DND-41 (cell line): ENCODE measurements around the gene SMURF2.
"Not testable (repeated sequence)": the region's sequence is repeated elsewhere in the genome, so short reads cannot be mapped to it uniquely, and the experiment has no call there.

ENCODE experiments used
- ATAC-seq: fragments of 200-7000 bp; cut with Tn5 transposase; 3 replicates; pipeline ENCODE4 v1.9.1; 2021; ENCODE audit warnings: low read depth; ENCODE audit not compliant: insufficient read depth
- DNase-seq: peaks from one replicate; pipeline ENCODE4 v3.0.0-alpha.2; 2020
- H2AFZ ChIP-seq: 2 replicates; pipeline ENCODE4 v1.6.0; 2012; ENCODE audit warnings: low read depth, low read length
- H3K27ac ChIP-seq: 2 replicates; pipeline ENCODE4 v1.5.1; 2012; ENCODE audit warnings: low read length, inconsistent platforms
- H3K27me3 ChIP-seq: fragments of 200-600 bp; sonication (generic); 2 replicates; pipeline ENCODE4 v1.6.0; 2012; ENCODE audit warnings: low read length, mild to moderate bottlenecking, inconsistent platforms; ENCODE audit not compliant: insufficient read depth, poor library complexity
- H3K36me3 ChIP-seq: 2 replicates; pipeline ENCODE4 v1.5.1; 2012; ENCODE audit warnings: low read length, inconsistent platforms; ENCODE audit not compliant: insufficient read depth
- H3K4me1 ChIP-seq: 2 replicates; pipeline ENCODE4 v1.5.1; 2012; ENCODE audit warnings: mild to moderate bottlenecking, low read length; ENCODE audit not compliant: insufficient read depth
- H3K4me2 ChIP-seq: 2 replicates; pipeline ENCODE4 v1.6.0; 2012; ENCODE audit warnings: mild to moderate bottlenecking, moderate library complexity, low read length, inconsistent platforms; ENCODE audit not compliant: insufficient read depth
- H3K4me3 ChIP-seq, 2 experiments: fragments of 200-600 bp in 1 of 2; shearing (Covaris generic) in 1 of 2; 2 replicates each; pipeline ENCODE4 v1.5.1; 2012 to 2016; ENCODE audit warnings: inconsistent platforms in 2 of 2, low read length in 2 of 2, mild to moderate bottlenecking in 2 of 2, low read depth in 1 of 2, moderate library complexity in 1 of 2
- H3K79me2 ChIP-seq: 2 replicates; pipeline ENCODE4 v1.6.0; 2012; ENCODE audit warnings: low read length, inconsistent platforms; ENCODE audit not compliant: insufficient read depth
- H3K9ac ChIP-seq: 2 replicates; pipeline ENCODE4 v1.6.0; 2012; ENCODE audit warnings: low read depth, mild to moderate bottlenecking, inconsistent platforms, low read length, moderate library complexity
- H3K9me3 ChIP-seq: 2 replicates; pipeline ENCODE4 v1.5.1; 2012; ENCODE audit warnings: low read length, moderate library complexity, mild to moderate bottlenecking, inconsistent platforms; ENCODE audit not compliant: insufficient read depth, severe bottlenecking
- H4K20me1 ChIP-seq: 2 replicates; pipeline ENCODE4 v1.6.0; 2012; ENCODE audit warnings: low read length; ENCODE audit not compliant: insufficient read depth
- CTCF ChIP-seq: IDR thresholded peaks from 2 replicates; pipeline ENCODE4 v1.5.1; 2012; ENCODE audit warnings: borderline replicate concordance, low read length, moderate library complexity, mild to moderate bottlenecking; ENCODE audit not compliant: poor library complexity, severe bottlenecking; ENCODE audit errors: extremely low read depth
- EZH2 ChIP-seq: IDR thresholded peaks from 3 replicates; pipeline ENCODE4 v1.6.1; 2012; ENCODE audit warnings: borderline replicate concordance, low read depth, mild to moderate bottlenecking, moderate library complexity, low read length, inconsistent platforms; ENCODE audit not compliant: severe bottlenecking

The SMURF2 gene

GRCh38 chr17:64614266-64615027, 47.7 kb downstream of the SMURF2 start:
- ATAC-seq (no peak), DNase-seq (no peak)
- H3K27me3 ChIP-seq, result no peaks in the 10 kb centered on the region
- TF ChIP-seq EZH2 (no peak), CTCF (no peak)
- H4K20me1 ChIP-seq, result peaks cover 19% of the 10 kb centered on the region; the same call in 1 of the 2 replicates
- no peaks in the 10 kb centered on the region for H3K36me3 ChIP-seq
- no peak overlapping the region for H3K9ac ChIP-seq
- no peak overlapping the region for H2AFZ ChIP-seq
- H3K79me2 ChIP-seq, result peaks cover 83% of the 10 kb centered on the region
- no peaks in the 10 kb centered on the region for H3K9me3 ChIP-seq
- H3K27ac ChIP-seq, result no peak overlapping the region
- no peak overlapping the region for H3K4me3 ChIP-seq
- no peaks in the 10 kb centered on the region for H3K4me1 ChIP-seq
- no peak overlapping the region for H3K4me2 ChIP-seq

GRCh38 chr17:64611369-64611768, 50.7 kb downstream of the SMURF2 start:
- H3K27me3 ChIP-seq, result no peaks in the 10 kb centered on the region

GRCh38 chr17:64610244-64610643, 51.9 kb downstream of the SMURF2 start:
- not testable (repeated sequence) for H3K9me3 ChIP-seq, H3K4me2 ChIP-seq, H3K27me3 ChIP-seq, H3K36me3 ChIP-seq, ATAC-seq, H3K4me3 ChIP-seq, H3K27ac ChIP-seq, H3K4me1 ChIP-seq, DNase-seq, H2AFZ ChIP-seq, H3K9ac ChIP-seq
- peaks cover 18% of the 10 kb centered on the region; the same call in 1 of the 2 replicates for H4K20me1 ChIP-seq
- H3K79me2 ChIP-seq, result peaks cover 82% of the 10 kb centered on the region

More at GRCh38 chr17:64611369-64611768, 50.7 kb downstream of the SMURF2 start:
- DNase-seq (no peak), ATAC-seq (no peak)
- H2AFZ ChIP-seq, result no peak overlapping the region
- H3K9me3 ChIP-seq, result no peaks in the 10 kb centered on the region
- peaks cover 81% of the 10 kb centered on the region for H3K79me2 ChIP-seq
- H3K4me2 ChIP-seq, result no peak overlapping the region
- no peaks in the 10 kb centered on the region for H3K36me3 ChIP-seq
- H3K9ac ChIP-seq, result no peak overlapping the region
- no peak overlapping the region for H3K27ac ChIP-seq
- H4K20me1 ChIP-seq, result peaks cover 16% of the 10 kb centered on the region; the same call in 1 of the 2 replicates
- TF ChIP-seq CTCF (no peak), EZH2 (no peak)
- H3K4me1 ChIP-seq, result no peaks in the 10 kb centered on the region
- H3K4me3 ChIP-seq, result no peak overlapping the region

GRCh38 chr17:64608571-64608981, 53.5 kb downstream of the SMURF2 start:
- H3K27me3 ChIP-seq, result no peaks in the 10 kb centered on the region
- H3K9ac ChIP-seq, result no peak overlapping the region
- no peaks in the 10 kb centered on the region for H3K36me3 ChIP-seq
- ATAC-seq (no peak), DNase-seq (no peak)
- no peak overlapping the region for H3K27ac ChIP-seq
- H3K9me3 ChIP-seq, result no peaks in the 10 kb centered on the region
- 0 out of 2 replicates have a peak, but pooled peaks cover 3% of the 10 kb centered on the region for H3K4me1 ChIP-seq
- no peak overlapping the region for H3K4me3 ChIP-seq
- H2AFZ ChIP-seq, result no peak overlapping the region
- peaks cover 81% of the 10 kb centered on the region for H3K79me2 ChIP-seq
- H3K4me2 ChIP-seq, result no peak overlapping the region
- TF ChIP-seq CTCF, result no peak
- no peak for TF ChIP-seq EZH2
- H4K20me1 ChIP-seq, result peaks cover 11% of the 10 kb centered on the region; the same call in 1 of the 2 replicates
